HG03095 (cell line): Measurements from ENCODE around the gene SPTA1.

Experiments used
- ATAC-seq: cut with Tn5 transposase; IDR thresholded peaks from one replicate; pipeline ENCODE4 v1.9.1; 2021; ENCODE audit warnings: moderate library complexity; ENCODE audit not compliant: unreplicated experiment

Gene SPTA1

DNA sequence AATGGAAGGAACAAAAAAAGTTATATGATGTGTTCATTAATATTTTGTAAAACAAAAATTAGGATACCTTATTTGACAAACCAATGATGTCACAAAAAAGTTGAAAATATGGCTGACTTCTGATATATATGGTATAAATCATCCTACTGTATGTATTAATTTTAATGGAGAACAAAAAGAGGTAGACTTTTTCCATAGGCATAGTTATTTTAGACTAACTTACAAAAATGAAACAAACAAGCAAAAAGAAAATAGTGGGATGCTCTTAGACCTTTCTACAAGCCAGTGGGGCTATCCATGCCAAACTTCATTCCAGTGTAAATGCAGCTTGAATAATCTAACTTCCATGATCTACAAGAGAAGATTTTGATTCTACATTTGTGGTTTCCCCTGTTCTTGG is 522 bp upstream of the SPTA1 start:
- no peak for ATAC-seq

DNA sequence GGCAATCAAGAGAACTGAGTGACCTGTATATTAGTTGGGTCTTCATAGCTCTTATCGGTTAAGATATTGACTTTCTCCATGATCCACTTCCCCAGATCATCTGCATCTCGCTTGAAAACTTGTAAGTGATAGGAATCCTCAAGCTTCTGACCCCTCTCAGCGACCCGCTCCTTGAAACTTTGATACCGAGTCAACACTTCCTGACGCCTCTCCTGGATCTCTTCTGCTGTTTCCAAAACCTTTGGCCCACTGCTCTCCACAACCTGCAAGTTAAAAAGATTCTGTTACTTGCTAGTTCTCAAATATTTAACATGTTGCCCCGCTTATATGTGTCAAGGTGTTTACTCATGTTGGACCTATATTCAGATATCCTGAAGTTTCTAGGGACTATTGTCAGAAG is 1.4 kb downstream of the SPTA1 start:
- no peak for ATAC-seq

DNA sequence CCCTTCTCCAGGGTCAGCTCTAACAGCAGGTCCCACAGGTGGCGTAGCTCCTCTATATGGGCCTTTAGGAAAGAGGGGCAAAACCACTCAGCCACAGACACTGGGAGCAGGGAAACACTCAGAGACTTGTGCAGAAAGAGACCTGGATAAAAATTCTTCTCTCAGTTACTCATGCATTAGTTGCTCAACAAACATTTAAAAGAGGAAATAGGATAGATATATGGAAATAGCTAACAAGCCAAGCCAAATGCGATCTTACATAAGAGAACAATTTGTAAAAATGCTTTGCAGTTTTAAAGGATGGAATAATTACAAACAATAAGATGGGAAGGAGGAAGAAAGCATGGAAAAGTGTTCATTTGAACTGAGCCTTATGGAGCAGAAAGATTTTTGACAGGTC is 4.9 kb downstream of the SPTA1 start:
- no peak for ATAC-seq

DNA sequence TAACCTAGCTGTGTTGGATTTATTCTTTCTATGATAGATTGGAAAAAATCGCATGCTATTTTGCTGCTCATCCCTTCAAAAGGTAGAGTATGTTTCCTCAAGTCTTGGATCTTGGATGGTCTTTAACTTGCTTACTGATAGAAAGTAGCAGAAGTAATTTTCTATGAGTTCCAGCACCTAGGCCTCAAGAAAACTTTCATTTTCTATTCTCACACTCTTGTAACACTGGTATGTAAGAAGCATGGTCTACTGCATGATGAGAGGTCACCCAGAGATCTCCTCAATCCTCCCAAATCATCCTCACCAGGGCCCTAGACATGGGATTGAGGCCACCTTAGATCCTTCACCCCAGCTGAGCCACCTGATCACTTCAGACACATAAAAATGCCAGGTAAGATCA is 7.2 kb downstream of the SPTA1 start:
- no peak for ATAC-seq

DNA sequence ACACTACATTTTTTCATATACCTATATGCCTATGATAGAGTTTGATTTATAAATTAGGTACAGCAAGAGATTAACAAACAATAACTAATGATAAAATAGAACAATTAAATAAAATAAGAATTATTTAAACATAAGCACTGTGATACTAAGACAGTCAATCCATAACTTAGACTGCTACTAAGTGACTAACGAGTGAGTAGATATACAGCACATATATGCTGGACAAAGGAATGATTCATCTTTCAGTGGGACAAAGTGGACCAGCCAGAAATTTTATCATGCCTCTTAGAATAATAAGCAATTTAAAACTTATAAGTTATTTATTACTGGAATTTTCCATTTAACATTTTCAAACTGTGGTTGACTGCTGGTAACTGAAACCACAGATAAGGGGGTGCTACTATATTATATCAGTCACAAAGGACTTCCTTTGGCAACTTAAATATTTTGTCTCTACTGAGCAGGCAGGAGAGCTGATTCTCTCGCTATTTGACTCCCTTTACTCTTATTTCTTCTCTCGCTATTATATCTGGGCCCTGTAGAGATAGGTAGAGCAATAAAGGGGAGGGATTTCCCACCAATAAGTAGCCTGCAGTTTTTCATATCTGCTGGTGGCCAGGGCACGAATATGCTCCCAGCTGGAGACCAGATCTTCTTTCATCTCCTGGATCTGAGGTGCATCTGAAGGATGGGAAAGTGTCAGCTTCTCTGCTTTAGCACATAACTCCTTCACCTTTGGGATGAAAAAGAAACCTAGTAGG is 10.8 kb downstream of the SPTA1 start:
- no peak for ATAC-seq

DNA sequence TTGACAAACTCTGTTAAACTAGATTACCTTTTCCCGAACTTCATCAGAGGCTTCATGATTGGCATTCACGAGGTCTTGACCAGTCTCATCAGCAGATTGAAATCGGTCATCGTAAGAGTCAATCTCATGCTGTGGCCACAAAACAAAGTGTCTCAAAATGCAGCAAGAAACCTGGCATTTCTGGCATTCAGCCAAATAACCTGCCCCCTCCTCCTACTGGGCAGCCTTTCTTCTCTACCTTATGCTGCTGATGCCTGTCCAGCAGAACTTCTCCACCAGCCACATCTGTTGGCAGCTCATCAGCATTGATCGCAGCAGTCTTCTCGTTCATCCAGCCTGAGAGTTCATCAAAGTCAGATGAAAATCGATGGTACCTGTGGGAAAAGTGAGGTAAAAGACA is 12.2 kb downstream of the SPTA1 start:
- no peak for ATAC-seq

DNA sequence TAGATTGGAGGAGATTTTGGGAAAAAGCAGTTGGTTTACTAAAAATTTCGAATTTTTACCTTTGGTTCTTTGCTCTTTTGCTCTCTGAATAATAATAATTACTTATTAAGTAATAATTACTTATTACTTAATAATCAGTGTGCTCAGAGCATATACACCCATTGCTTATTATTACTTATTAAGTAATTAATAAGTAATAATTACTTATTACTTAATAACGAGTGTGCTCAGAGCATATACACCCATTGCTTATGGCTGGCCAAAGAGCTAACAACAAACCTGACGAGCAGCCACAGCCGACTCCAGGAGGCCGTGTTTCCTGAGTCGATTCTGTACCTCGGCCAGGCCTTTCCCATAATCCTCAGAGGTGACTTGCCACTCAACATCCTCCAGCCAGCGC is 20.5 kb downstream of the SPTA1 start:
- no peak for ATAC-seq

DNA sequence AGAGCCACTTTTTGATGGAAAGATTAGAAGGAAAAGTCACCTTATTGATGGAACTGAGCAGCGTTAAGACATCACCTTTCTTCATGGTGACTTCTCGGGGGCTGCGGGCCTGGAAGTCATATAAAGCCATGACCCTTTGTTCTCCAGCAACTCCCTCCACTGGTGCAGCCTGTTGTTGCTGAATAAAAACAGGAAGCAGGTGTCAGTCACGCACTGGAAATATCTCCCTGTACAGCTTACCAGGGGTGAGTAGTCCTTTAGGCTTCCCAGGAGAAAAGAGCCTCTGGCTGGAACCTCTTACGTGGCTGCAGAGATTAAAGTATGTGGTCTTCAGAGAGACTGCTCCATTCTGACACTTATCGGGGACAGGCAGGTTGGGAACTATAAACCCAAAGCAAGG is 31.9 kb downstream of the SPTA1 start:
- ATAC-seq, result no peak

DNA sequence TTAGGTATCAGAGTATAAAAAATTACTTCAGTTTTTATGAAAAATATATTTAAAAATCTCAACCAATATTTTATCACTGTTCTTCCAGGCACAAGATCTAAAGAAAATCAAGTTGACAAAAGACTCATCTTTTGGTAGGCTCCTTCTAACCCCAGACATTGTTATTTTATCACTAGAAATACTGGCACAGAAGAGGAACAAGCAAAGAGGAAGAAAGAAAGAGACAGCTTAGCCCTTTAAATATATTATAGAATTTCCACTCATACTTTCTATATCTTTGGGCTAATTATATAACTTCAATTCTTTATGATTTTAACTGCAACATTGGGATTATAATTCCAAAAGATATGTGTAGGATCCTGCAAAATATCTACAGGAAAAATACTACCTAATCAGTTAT is 32.4 kb downstream of the SPTA1 start:
- no peak for ATAC-seq

DNA sequence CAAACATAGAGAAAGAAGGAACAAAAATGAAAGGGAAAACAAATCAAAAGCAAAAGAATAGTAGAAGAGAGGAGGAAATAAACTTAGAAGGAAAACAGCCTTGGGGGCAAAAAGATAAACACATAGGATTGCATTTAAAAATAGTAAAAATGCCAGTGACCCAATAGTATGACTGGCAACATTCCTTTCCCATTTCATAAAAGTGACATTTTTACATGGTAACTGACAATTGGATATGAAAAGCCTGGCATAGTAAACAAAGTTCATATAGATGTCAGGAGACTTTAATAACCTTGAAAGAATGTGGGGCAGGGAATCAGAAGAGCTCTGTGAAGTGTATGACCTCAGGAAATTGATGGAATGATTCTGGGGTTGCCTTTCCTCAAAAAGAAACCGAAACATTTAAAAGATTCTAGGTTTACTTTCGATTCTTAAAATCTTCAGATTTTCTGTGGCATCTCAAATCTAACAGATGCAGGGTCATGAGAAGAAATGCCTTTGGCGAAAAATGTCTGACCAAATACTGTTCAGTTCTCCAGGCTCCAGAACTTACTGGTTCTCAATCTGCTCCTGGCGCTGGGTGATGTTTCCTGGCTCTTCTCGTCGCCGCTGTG is 33.7 kb downstream of the SPTA1 start:
- no peak for ATAC-seq

DNA sequence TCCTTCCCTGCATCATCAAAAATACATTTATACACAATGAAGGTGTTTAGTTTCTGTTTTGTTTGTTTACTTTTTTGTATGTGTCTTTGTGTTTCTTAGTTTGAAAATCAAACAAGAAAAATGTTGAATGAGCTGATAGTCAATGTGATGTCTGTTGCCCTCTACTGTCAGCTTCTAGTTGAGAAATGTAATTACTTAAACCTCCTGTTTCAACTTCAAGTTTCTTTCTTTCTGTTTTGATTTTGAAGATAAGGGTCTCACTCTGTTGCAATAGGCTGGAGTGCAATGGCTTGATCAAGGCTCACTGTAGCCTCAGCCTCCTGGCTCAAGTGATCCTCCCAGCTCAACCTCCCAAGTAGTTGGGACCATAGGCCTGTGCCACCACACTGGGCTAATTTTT is 37.5 kb downstream of the SPTA1 start:
- no peak for ATAC-seq

DNA sequence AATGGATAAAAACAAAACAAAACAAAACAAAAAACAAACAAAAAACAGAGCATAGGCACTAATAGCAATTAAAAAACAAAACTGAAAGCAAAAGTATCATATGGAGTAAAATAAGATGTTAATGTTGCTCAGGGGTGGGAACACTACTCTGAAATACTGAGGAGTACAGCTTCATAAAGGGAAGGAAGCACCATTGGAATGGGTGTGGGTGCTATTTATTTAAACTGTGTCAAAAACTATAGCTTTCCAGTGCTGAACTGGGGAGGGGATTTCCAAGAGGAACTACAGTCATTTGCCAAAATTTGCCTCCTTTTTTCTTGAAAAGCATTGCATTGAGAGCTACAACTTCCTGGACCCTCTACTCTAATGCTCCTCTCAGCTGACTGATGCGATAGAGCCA is 40.0 kb downstream of the SPTA1 start:
- ATAC-seq, result no peak

DNA sequence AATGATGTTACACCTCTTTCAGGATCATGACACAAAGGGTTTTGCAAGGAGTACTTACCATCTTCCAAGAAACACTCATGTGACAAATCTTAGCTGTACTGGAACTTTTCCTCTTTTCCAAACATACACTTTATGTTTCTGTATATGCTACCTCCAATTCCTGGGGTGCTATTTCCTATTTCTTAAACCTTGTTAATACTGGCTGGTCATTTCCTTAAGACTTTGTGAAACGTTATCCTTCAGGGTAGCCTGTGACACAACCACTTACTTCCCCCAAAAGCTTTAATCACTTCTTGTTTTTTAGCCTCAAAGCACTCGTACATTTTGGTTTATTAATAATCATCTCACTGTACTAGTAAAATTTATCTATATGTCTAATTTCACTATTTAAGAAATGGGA is 42.1 kb downstream of the SPTA1 start:
- no peak for ATAC-seq

DNA sequence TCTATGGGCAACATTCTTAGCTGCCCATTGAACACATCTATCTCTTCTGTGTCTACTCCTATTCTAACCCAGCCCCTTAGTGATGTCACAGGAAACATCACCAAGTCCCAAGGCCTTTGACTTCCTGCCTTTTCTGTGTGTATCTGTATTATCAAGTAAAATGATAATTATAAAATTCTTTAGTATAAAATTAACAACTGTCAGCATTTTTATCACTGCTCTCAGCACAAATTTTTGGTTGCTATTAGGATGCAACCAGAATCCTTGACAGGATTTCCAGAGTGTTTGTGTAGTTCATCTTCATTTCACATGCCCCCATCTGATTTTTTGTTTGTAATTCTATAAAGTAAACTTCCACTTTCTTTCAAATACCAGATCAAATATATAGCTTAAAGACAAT is 47.6 kb downstream of the SPTA1 start:
- ATAC-seq, result no peak

DNA sequence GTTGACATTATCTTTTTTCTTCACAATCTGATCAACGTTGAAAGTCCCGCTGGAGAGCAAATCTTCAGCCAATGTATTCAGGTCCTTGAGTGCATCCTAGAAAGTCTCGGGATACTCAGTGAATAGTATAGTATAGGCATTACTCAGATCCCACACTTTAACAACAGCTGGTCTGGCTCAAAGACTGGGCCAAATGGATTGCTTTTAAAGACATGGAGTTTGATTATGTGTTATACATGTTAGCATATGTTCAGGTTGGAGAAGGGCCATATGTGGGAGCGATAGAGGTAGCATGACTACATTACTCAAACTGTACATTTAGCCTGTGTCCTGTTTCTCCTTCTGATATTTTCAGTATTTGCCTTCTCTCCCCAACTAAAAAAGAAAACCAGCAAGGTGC is 48.4 kb downstream of the SPTA1 start:
- no peak for ATAC-seq

DNA sequence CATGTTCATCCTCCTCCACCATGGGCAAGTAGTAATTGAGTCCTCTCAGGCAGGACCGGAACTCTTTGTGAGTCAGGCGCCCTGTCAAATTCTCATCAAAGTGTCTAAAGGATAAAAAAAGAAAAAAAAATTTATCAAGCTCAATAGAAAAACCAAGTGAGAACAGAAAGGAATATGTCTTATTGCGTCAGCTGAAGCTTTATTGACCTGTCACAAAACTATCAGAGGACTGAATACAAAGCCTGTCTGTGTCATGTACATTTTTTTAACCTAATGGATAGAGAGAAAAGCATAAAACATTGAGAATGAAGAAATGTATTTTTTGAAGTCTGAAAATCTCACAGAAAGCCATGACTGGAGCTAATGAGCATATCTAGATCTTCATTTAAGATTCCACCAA is 72.8 kb downstream of the SPTA1 start:
- no peak for ATAC-seq

DNA sequence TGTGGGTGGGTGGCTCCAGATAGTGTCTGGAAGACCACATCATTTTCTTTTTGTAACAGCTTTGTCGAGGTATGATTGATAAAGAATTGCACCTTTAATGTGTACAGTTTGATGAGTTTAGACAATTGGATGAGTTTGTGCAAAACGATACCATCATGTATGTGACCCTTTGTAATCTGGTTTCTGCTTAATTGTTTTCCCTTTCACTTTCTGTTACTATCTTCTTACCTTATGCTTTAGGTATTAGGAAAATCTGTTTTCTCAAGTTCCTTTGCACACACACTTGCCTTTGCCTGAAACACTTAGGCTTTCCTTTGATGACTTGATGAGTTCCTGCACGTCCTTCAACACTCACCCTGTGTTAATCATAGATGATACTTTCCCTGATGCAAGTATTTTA is 74.6 kb downstream of the SPTA1 start:
- ATAC-seq, result no peak

DNA sequence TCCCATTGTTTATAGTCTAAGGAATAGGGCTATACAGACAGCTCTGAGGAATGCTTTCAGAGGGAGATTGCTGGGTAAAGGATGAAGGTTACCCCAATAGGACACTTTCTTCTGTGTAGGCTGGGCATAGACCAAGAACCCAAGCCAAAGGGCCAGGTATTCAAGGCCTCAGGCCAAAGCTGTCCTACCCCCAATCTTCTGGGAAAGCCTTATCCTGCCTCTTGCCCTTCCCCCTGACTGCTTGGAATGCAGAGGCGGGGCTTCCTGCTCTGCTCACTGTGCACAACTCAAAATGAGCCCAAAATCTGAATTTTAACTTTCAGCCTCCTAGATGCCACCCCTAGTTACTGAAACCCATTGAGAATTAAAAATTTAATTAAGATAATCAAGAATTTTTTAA is 79.2 kb downstream of the SPTA1 start:
- ATAC-seq, result no peak

DNA sequence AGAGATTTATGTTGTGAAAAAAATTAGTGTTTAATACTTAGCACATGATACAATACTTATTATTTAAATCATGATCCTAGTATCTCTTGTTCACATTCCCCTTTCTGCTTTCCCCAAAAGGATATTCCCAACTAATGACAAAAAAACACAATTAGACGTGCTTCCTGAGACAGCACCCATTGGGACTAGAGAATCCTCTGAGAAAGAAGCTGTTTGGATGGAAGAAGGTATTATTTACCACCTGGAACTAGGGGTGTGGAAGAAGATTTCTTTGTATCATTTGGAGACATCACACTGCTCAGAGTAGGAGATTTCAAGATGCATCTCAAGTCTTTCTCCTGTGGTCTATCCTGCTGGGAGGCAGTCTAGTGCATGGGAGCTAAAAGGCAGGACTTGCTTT is 81.5 kb downstream of the SPTA1 start, which contains the start of gene OR10Z1:
Gene OR10Z1, plus strand, starts transcription at position 301 of the 400 bp plus-strand sequence. CDS start 1,171 bp downstream, outside the sequence.
- no peak for ATAC-seq

DNA sequence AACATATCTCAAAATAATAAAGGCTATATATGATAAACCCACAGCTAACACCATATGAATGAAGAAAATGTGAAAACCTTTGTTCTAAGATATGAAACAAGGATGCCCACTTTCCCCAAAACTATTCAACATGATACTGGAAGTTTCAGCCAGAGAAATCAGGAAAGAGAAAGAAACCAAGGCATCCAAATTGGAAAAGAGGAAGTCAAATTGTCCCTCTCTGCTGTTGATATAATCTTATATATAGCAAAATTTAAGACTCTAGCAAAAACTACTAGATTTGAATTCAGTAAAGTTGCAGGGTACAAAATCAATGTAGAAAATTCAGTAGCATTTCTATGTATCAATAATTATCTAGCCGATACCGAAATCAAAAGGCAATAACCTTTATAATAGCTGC is 85.8 kb downstream of the SPTA1 start:
- no peak for ATAC-seq

DNA sequence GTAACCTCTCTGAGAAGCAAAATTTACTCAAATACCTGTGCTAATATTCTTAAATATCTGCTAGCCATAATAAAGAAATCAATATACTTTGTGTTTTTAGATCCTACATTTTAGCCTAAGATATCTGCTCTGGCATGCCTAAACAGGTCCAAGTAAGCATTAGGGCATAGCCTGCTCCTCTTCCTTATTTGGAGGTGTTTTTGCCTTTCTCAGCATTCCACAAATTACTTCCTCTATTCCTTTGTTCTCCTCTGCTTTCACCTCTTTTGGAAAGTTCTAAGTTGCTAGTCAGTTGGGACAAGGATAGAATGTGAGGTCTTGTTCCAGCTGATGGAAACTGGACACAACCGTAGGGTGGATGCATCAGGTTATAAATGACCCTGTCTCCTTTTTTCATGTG is 99.6 kb downstream of the SPTA1 start:
- no peak for ATAC-seq

DNA sequence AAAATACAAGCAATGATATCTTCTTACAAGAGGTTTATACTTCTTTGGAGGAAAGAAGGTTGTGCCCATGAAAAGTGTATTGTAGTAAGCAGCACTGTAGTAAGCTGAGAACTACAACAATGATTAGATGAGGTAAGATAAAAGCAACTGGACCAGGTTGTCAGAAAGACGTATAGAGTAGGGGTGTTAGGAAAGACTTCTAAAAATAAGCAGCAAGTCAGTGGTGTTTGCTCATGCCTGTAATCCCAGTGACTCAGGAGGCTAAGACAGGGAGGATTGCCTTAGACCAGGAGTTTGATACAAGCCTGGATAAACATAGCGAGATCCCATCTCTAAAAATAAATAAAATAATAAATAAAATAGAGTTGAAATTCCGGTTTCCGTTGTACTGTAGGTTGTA is 102.6 kb downstream of the SPTA1 start:
- no peak for ATAC-seq

DNA sequence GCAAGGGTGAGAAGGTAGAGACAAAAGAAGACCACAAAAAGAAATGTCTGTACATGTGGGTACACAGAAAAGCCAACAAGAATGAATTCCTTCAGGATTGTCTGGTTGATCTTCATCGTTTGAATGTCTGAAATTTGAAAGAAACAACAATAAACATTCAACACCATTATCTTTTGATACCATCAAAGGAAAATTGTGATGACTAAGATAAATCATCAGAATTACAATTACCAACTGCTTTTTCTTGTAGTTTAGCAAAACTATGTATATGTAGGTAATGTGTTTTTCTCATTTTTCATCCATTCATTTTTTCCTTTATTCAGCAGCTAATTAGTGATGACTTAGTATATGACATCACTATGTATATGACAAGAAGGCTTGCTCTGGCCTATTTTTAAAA is 106.8 kb downstream of the SPTA1 start, which contains the start of gene OR10X1:
Gene OR10X1, minus strand, starts transcription at position 167 of the 400 bp plus-strand sequence. Its CDS starts 0 bp downstream, at position 167.
- no peak for ATAC-seq
